HG02642 (cell line): ENCODE results near the gene PTH.

Experiments
- ATAC-seq: cut with Tn5 transposase; IDR thresholded peaks from one replicate; pipeline ENCODE4 v1.9.1; 2021; ENCODE audit warnings: mild to moderate bottlenecking; ENCODE audit not compliant: unreplicated experiment, poor library complexity

PTH gene

GRCh38 chr11:13450832-13451397, 44.9 kb downstream of the PTH start:
- ATAC-seq, result no peak

GRCh38 chr11:13449522-13449921, 46.3 kb downstream of the PTH start:
- no peak for ATAC-seq

- ATAC-seq, result no peak
These were observed 46.9 kb downstream of the PTH start for GRCh38 chr11:13448876-13449275.

GRCh38 chr11:13446444-13446843, 49.4 kb downstream of the PTH start:
- ATAC-seq, result no peak

GRCh38 chr11:13445588-13445987, 50.2 kb downstream of the PTH start:
- no peak for ATAC-seq
